Measurements from ENCODE around the gene KLHL17.

Gene KLHL17

DNA sequence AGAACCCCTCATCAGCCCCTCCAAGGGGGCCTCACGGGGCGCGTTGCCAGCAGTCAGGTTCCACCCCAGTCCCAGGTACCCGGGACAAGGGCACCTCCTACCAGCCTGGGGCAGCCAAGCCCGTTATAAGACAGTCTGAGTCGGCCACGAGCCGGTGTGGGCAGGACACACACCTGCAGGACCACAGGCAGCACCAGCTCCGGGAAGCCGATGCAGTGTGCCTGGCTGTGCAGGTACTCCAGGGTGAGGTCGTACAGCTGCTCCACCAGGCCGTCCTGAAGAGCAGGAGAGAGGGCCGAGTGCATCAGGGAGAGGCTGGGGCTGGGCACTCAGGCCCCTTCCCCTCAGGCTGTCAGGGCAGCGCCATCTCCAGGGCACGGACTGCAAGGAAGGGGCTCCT lies 12.4 kb upstream of the KLHL17 start:
- Mint-ChIP-seq H3K4me3 (no peak overlapping the region), H3K4me1 (ENCODE audit: low read depth) (no peaks in the 10 kb centered on the region), H3K9me3 (no peaks in the 10 kb centered on the region), H3K27ac (no peak overlapping the region), H3K27me3 (peaks cover 5% of the 10 kb centered on the region), H3K36me3 (ENCODE audit: low read depth) (peaks cover 92% of the 10 kb centered on the region)
- no peak for DNase-seq

DNA sequence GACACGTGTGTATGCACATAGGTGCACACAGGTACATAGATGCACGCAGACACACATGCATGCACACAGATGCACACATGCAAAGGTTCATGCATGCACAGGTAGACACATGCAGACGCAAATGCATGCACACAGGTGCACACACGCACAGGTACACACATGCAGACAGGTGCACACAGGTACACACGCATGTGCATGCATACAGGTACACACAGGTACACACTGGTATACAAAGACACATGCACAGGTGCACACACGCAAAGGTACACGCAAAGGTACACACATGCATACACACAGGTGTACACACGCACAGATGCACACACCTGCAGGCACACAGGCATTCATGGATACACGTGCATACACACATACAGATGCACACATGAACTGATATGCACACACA lies 10.1 kb upstream of the KLHL17 start:
- Mint-ChIP-seq H3K9me3 (no peaks in the 10 kb centered on the region), H3K36me3 (ENCODE audit: low read depth) (peaks cover 100% of the 10 kb centered on the region)

DNA sequence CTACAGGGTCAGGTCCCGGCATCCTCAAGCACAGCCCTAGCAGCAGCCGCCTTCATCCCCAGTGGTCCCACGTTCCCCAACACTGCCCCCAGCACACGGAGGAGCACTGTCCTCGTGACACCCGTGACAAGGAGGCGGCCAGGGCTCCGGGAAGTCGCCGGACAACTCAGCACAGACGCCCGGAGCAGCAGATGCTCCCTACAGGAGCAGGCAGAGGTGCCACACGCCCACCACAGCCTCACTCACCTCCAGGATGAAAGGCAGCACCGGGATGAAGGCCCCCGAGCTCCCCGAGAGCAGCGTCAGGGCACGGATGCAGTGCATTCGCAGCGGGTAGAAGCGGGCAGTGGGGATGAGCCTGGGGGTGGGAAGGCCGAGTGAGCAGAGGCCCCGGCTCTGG lies 9.5 kb upstream of the KLHL17 start:
- no peak overlapping the region for H3K27ac Mint-ChIP-seq
- no peaks in the 10 kb centered on the region for H3K9me3 Mint-ChIP-seq
- H3K4me3 Mint-ChIP-seq: no peak overlapping the region
- peaks cover 100% of the 10 kb centered on the region for H3K36me3 Mint-ChIP-seq (ENCODE audit: low read depth)
- DNase-seq: no peak
- H3K27me3 Mint-ChIP-seq: no peaks in the 10 kb centered on the region
- H3K4me1 Mint-ChIP-seq (ENCODE audit: low read depth): no peaks in the 10 kb centered on the region

More for the DNA sequence above, 10.1 kb upstream of the KLHL17 start:
- DNase-seq: no peak
- Mint-ChIP-seq H3K4me1 (ENCODE audit: low read depth) (no peaks in the 10 kb centered on the region), H3K27ac (no peak overlapping the region), H3K4me3 (no peak overlapping the region), H3K27me3 (no peaks in the 10 kb centered on the region)

DNA sequence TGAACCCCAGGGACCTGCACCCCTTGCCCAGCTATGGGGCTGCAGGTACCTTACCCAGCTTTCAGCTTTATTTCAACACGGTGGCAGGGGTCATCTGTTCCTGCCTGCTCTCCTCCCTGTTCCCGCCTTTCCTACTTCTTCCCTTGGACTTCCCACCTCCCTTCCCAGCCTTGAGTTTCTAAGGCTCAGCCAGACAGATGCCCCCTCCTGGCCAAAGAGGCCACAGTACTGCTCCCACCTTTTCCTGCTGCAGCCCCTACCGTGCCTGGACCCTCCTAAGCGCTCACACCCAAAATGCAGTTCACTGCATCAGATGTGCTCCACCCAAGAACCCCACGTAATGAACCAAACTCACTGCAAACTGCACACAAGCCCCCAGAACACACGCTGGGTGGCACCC lies 9.0 kb upstream of the KLHL17 start:
- Mint-ChIP-seq H3K27ac (no peak overlapping the region), H3K4me3 (no peak overlapping the region), H3K4me1 (ENCODE audit: low read depth) (no peaks in the 10 kb centered on the region), H3K27me3 (no peaks in the 10 kb centered on the region), H3K36me3 (ENCODE audit: low read depth) (peaks cover 100% of the 10 kb centered on the region), H3K9me3 (no peaks in the 10 kb centered on the region)
- DNase-seq: no peak

DNA sequence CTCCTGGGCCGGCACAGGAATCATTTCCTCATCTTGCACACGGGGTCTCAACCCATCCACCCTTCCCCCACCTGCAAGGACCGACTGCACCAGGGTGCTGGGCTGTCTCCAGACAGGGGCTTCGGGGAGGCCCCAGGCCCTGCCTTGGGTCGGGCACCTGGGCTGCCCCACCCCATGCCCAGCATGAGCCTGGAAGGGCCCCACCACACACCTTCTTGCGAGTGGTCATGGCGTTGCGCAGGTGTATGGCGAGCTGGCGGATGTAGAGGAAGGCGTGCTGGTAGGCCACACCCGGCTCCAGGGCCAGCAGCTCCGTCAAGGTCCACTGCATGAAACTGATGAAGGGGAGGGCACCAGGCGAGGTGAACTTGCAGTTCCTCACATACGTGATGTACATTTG lies 8.2 kb upstream of the KLHL17 start:
- H3K4me3 Mint-ChIP-seq: no peak overlapping the region
- H3K9me3 Mint-ChIP-seq: no peaks in the 10 kb centered on the region
- no peak for DNase-seq
- no peaks in the 10 kb centered on the region for H3K27me3 Mint-ChIP-seq
- peaks cover 100% of the 10 kb centered on the region for H3K36me3 Mint-ChIP-seq (ENCODE audit: low read depth)
- H3K4me1 Mint-ChIP-seq (ENCODE audit: low read depth): peaks cover 5% of the 10 kb centered on the region
- H3K27ac Mint-ChIP-seq: no peak overlapping the region

DNA sequence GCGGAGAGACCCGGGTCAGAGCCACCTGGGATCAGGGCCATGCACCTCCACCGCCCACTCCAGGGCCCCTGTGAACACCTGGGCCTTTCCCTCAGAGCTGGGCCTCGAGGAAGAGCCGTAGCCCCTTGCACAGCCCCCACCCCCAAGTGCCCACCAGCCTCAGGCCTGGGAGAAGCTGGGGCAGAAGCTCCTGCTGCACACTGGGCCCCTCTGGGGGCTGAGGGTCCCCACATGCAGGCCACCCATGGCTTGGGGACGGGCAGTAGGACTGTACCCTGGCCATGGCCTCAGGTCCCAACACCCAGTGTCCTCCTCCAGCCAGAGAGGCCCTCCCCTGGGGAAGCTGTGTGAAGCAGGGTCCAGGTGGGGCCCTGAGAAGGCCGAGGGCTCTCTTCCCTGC lies 7.8 kb upstream of the KLHL17 start:
- Mint-ChIP-seq H3K4me3 (no peak overlapping the region), H3K36me3 (ENCODE audit: low read depth) (peaks cover 100% of the 10 kb centered on the region), H3K4me1 (ENCODE audit: low read depth) (peaks cover 9% of the 10 kb centered on the region), H3K27me3 (no peaks in the 10 kb centered on the region), H3K9me3 (no peaks in the 10 kb centered on the region), H3K27ac (no peak overlapping the region)
- DNase-seq: no peak

DNA sequence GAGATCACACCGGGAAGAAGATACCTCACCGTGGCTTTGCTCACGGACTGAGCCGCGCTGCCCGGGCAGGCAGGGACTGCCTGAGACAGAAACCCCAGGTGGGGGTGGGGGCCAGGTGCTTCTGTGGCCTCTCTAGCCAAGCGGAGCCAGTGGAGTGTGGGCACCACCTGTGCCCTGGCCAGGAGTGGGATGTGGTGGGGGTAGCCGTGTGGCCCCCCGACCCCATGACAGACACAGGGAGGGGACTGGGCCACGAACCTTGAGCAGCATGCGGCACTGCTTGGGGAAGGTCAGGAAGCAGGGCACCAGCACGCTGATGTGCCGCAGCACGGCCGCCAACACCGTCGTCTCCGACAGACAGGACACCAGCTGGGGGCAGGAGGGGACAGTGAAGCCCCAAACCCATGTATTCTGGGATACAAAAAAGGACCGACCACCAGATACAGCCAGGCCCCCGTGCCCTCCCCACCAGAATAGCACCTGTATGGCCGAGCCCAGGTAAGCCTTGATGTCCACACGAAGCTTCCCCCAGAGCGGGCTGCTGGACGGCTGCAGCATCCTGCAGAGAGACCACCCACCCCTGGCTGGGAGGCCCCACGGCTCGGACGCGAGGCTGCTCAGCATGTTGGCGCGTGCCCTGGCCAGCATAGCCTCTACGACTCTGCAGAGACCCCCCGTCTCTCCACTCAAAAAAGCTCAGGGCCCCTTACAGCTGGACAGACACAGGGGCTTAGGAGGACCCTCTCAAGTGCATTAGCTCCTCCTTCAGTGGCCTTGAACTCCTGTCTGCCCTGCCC lies 6.7 kb upstream of the KLHL17 start:
- H3K27me3 Mint-ChIP-seq: no peaks in the 10 kb centered on the region
- no peak overlapping the region for H3K4me3 Mint-ChIP-seq

DNA sequence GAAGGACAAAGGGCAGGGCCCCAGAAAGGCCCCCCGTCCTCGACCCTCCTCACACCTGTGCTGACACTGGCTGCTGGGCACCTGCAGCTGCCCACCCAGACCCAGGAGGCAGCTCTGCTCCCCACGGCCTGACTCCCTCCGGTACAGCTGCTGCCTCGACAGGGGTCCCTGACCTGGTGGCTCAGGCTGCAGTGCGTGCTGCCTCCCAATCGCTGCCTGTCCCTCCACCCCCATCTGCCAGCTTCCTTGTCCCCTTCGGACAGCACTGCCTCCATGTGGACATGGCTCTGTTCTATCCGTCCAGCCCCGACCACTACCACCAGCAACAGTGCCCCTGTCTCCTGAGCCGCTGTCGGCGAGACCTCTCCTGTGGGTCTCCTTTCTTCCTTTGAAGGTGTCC lies 5.5 kb upstream of the KLHL17 start:
- no peak overlapping the region for H3K4me3 Mint-ChIP-seq
- peaks cover 91% of the 10 kb centered on the region for H3K36me3 Mint-ChIP-seq (ENCODE audit: low read depth)
- H3K4me1 Mint-ChIP-seq (ENCODE audit: low read depth): peaks cover 18% of the 10 kb centered on the region
- H3K27me3 Mint-ChIP-seq: no peaks in the 10 kb centered on the region
- H3K27ac Mint-ChIP-seq: no peak overlapping the region
- no peaks in the 10 kb centered on the region for H3K9me3 Mint-ChIP-seq
- DNase-seq: no peak

More for the DNA sequence above, 6.7 kb upstream of the KLHL17 start:
- peaks cover 99% of the 10 kb centered on the region for H3K36me3 Mint-ChIP-seq (ENCODE audit: low read depth)
- H3K27ac Mint-ChIP-seq: no peak overlapping the region
- H3K4me1 Mint-ChIP-seq (ENCODE audit: low read depth): peaks cover 18% of the 10 kb centered on the region
- DNase-seq: no peak
- H3K9me3 Mint-ChIP-seq: no peaks in the 10 kb centered on the region

DNA sequence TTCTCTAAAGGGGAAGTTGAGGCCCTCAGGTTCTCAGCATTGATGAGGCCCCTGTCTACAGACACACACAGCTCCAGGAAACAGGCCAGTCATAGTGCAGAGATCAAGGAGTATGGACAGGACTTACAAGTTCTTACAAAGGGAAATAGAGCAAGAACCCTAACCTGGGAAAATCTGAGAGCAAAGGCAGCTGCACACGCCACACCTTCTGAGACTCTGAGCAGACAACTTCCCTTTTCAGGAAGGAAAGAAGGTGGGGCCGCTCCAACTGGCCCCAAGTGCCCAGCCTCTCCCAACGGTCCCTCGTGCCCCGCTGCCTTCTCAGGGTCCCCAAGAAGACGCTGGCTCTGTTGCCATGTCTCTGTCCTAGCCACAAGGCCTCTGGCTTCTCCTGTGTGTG lies 4.9 kb upstream of the KLHL17 start:
- no peak overlapping the region for H3K27ac Mint-ChIP-seq
- no peaks in the 10 kb centered on the region for H3K9me3 Mint-ChIP-seq
- H3K36me3 Mint-ChIP-seq (ENCODE audit: low read depth): peaks cover 85% of the 10 kb centered on the region
- no peak overlapping the region for H3K4me3 Mint-ChIP-seq
- DNase-seq: no peak
- H3K4me1 Mint-ChIP-seq (ENCODE audit: low read depth): peaks cover 18% of the 10 kb centered on the region
- H3K27me3 Mint-ChIP-seq: no peaks in the 10 kb centered on the region

DNA sequence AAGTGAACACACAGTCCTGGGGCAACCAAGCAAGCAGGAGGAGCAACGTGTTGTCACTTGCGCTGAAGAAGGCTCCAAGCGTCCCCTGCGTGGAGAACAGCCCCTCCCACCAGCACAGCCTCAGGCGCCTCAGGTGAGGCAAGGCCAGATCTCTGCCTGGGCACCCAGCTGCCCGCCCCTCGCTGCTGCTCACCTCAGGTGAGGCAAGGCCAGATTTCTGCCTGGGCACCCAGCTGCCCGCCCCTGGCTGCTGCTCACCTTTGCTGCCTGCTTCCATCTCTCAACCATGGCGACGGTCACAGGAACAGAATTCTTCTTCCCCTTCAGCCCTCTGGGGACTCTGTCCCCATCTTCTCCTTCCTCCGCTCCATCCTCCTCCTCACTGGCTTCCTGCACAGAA lies 3.7 kb upstream of the KLHL17 start:
- H3K36me3 Mint-ChIP-seq (ENCODE audit: low read depth): peaks cover 73% of the 10 kb centered on the region
- no peak overlapping the region for H3K27ac Mint-ChIP-seq
- peaks cover 21% of the 10 kb centered on the region for H3K4me1 Mint-ChIP-seq (ENCODE audit: low read depth)
- no peaks in the 10 kb centered on the region for H3K27me3 Mint-ChIP-seq
- no peaks in the 10 kb centered on the region for H3K9me3 Mint-ChIP-seq
- H3K4me3 Mint-ChIP-seq: peak overlapping the region; percentile 36
- no peak for DNase-seq

DNA sequence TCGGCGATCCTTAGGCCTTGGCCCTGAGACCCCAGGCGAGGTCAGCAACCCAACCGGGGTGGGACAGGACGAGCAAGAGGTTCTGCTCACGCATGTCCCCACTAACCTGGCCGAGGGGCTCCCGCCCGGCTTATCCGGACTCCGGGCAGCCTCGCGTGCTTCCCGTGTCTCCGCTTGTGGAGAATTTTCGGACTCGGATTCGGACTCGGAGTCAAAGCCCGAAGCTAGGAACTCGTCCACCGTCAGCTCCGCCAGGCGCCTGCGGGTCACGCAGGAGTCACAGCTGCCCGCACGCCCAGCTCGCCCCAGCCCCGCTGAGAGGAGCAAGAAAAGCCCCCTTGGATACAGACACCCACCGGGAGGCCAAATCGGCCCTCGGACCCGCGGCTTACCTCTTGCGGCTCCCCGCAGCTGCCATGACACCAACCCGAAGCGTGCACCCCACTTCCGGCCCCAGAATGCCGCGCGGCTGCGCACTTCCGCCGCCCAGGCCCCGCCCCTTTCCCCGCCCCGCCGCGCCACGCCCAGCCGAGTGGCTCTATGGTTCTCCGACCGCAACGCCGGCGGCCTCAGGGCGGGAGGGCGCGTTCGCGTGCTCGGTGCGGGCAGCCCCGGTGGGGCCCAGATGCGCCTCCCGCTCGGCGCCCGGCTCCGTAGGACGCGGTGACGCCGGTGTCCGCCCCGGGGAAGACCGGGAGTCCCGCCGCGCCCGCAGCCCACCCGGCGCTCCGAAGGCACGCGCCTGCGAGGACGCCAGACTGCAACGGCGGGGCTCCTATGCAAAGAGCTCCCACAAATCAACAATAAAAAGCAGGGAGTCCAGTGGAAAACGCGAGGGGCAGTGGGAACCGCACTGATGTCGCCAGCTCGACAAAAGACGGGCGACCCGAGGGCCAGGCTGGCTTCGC lies 1.3 kb upstream of the KLHL17 start, which contains the start of gene NOC2L:
Gene NOC2L (minus strand): TSS at position 434 of the 908 bp plus-strand sequence. CDS start 16 bp downstream, at position 418.
- Mint-ChIP-seq H3K4me3 (peak within 1 kb of the TSS; percentile 95), H3K4me1 (ENCODE audit: low read depth) (peaks cover 26% of the 10 kb centered on the region), H3K9me3 (no peaks in the 10 kb centered on the region), H3K27ac (peak within 1 kb of the TSS; percentile 91), H3K36me3 (ENCODE audit: low read depth) (peaks cover 66% of the 10 kb centered on the region), H3K27me3 (no peaks in the 10 kb centered on the region)
- DNase-seq: peak; percentile 100

DNA sequence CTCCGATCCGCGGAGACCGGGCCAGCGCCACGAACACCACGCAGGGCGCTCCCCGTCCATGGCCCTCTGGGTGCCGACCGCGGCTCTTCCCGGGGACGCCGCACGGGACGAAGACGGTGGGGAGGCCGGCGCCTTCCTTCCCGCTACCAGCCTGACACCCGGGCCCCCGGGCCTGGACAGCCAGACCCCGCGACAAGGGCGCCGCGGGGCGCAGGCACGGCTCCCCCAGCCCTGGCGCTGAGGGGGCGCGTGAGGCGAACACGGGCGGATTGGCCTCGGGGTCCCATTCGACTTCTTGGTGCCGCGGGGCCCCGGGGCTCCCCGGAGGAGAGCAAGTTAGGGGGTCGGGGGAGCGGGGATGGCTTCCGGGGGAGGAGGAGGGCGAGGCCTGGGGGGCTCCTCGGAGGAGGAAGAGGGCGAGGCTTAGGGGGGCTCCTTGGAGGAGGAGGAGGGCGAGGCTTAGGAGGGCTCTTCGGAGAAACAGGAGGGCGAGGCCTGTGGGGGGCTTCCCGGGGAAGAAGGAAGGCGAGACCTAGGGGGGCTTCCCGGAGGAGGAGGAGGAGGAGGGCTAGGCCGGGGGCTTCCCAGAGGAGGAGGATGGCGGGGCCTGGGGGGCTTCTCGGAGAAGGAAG lies 537 bp upstream of the KLHL17 start:
- H3K4me3 Mint-ChIP-seq: peak overlapping the region; percentile 95
- peak overlapping the region; percentile 44 for H3K27ac Mint-ChIP-seq
- no peaks in the 10 kb centered on the region for H3K9me3 Mint-ChIP-seq
- H3K27me3 Mint-ChIP-seq: no peaks in the 10 kb centered on the region
- peaks cover 59% of the 10 kb centered on the region for H3K36me3 Mint-ChIP-seq (ENCODE audit: low read depth)
- peaks cover 26% of the 10 kb centered on the region for H3K4me1 Mint-ChIP-seq (ENCODE audit: low read depth)
- no peak for DNase-seq

DNA sequence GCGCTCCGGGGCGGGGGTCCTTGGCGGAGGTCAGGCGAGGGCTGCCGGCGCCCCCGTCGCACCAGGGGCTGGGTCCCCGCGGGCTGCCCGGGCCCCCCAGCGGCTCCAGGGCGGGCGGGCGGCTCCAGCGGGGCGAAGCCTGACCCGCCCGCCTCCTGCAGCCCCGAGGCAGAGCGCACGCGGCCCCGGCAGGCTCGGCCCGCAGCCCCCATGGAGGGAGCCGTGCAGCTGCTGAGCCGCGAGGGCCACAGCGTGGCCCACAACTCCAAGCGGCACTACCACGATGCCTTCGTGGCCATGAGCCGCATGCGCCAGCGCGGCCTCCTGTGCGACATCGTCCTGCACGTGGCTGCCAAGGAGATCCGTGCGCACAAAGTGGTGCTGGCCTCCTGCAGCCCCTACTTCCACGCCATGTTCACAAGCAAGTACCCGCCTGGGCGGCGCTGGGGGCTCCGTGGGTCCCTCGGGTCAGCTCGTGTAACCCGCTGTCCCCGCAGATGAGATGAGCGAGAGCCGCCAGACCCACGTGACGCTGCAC lies 817 bp downstream of the KLHL17 start:
- Mint-ChIP-seq H3K27ac (no peak overlapping the region), H3K4me3 (peak overlapping the region; percentile 72), H3K36me3 (ENCODE audit: low read depth) (peaks cover 53% of the 10 kb centered on the region), H3K27me3 (no peaks in the 10 kb centered on the region), H3K4me1 (ENCODE audit: low read depth) (peaks cover 34% of the 10 kb centered on the region), H3K9me3 (no peaks in the 10 kb centered on the region)
- peak; percentile 54 for DNase-seq

All from activated T-cell treated with anti-CD3 and anti-CD28 coated beads, Interleukin-2, amount 50 U/mL, for 24 hours (primary cell).